ENCODE data around the gene NPM1.

Gene NPM1

DNA sequence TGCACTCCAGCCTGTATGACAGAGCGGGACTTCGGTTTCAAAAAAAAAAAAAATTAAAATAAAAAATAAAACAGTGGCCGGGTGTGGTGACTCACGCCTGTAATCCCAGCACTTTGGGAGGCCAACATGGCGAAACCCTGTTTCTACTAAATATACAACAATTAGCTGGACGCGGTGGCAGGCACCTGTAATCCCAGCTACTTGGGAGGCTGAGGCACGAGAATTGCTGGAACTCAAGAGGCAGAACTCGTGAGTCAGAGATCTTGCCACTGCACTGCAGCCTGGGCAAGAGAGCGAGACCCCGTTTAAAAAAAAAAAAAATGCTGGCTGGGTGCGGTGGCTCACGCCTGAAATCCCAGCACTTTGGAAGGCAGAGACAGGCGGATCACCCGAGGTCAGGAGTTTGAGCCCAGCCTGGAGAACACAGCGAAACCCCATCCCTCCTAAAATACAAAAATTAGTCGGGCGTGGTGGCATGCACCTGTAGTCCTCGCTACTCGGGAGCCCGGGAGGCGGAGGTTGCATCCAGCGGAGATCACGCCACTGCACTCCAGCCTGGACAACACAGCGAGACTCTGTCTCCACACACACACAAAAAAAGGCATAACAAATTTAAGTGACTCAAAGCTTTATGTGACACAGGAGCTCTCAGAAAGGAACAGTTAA, 1.5 kb upstream of the NPM1 start:
- no peak for DNase-seq (ENCODE audit: low read depth)
- TF ChIP-seq, protein P1, sequence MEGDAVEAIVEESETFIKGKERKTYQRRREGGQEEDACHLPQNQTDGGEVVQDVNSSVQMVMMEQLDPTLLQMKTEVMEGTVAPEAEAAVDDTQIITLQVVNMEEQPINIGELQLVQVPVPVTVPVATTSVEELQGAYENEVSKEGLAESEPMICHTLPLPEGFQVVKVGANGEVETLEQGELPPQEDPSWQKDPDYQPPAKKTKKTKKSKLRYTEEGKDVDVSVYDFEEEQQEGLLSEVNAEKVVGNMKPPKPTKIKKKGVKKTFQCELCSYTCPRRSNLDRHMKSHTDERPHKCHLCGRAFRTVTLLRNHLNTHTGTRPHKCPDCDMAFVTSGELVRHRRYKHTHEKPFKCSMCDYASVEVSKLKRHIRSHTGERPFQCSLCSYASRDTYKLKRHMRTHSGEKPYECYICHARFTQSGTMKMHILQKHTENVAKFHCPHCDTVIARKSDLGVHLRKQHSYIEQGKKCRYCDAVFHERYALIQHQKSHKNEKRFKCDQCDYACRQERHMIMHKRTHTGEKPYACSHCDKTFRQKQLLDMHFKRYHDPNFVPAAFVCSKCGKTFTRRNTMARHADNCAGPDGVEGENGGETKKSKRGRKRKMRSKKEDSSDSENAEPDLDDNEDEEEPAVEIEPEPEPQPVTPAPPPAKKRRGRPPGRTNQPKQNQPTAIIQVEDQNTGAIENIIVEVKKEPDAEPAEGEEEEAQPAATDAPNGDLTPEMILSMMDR (conservative IDR thresholded peaks at IDR 0.05; ENCODE audit: control insufficient read depth, insufficient read depth, low read depth, low read length) = no peak
- H3K4me3 ChIP-seq (ENCODE audit: control insufficient read depth, low read depth, low read length) = no peak overlapping the region

DNA sequence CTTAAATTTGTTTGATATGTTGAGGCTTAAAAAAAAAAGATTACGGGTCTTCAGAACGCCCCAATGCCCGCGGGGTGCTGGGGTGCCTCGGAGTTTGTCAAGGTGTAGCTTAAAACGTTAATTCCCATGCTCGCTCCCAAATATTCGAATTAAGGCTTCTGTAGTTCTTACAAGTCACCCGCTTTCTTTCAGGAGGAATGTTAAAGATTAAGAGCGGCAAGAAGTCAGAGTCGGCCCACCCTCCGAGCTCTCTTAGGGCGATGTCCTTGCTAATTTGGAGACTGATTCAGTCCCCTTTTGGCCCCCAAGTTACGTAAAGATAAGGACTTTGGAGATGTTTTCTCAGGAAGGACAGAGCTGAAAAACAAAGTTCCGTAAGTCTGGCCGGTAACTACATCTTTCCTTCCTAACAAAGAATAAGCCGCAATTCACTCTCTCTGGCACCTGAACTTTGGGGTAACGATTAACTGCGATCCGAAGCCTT, 746 bp upstream of the NPM1 start:
- no peak for DNase-seq (ENCODE audit: low read depth)
- TF ChIP-seq, protein P1 (conservative IDR thresholded peaks at IDR 0.05; ENCODE audit: control insufficient read depth, insufficient read depth, low read depth, low read length) = no peak
- H3K4me3 ChIP-seq (ENCODE audit: control insufficient read depth, low read depth, low read length) = peak overlapping the region; percentile 81

DNA sequence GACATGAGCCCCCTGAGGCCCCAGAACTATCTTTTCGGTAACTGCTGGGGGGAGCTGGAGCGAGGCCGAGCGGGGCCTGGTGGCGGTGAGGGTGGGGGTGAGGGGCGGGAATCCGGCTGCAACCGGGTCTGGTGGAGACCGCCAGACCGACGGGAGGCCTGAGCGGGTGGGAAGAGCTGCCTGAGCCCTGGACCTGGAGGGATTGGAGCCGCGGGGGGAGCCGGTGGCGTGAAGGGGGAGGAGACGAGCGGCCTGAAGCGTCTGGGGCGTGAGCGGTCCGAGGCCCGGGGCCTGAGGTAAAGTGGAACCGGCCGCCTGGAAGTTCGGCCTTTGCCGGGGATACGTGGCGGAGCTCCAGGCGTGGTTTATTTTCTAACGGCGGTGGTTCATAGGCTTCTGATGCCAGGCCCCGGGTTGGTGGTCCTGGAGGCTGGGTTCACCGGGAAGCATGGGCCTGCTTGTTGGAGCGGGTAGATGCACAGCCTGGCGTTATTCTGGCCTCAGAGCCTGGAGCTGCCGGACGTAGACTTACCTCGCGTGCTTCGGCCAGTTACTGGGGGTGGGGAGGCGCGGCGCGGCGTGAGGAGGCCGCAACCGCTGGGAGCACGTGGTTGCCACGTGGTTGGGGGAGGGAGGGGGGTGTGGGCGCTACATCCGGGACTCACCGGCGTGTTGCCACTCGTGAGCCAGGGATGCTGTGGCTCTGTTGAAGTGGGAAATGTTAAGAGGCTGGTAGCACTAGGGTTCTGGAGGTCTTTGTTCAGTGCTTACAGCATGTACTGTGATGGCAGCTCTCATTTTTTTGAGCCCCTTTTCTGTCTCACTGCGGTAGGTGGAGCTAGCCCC, 544 bp downstream of the NPM1 start:
- peak overlapping the region; percentile 81 for H3K4me3 ChIP-seq (ENCODE audit: control insufficient read depth, low read depth, low read length)
- TF ChIP-seq, protein P1 (conservative IDR thresholded peaks at IDR 0.05; ENCODE audit: control insufficient read depth, insufficient read depth, low read depth, low read length) = no peak
- peak; percentile 75 for DNase-seq (ENCODE audit: low read depth)

DNA sequence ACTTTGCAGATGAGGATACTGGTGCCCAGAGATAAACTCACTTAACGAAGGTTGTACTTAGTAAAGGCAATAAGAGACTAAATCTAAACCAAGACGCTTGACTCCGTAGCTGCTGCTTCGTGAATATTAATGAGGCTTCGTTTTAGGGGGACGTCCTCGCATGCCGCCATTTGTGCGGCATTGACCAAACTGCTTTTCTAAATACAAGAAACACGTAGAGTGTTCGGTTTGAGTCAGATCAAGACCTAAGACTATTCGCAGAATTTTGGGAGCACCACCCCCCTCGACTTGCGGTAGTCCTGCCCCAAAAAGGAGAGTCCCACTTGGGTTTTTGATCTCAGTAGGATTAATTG, 1.1 kb downstream of the NPM1 start:
- TF ChIP-seq, protein P1 (conservative IDR thresholded peaks at IDR 0.05; ENCODE audit: control insufficient read depth, insufficient read depth, low read depth, low read length) = no peak
- DNase-seq (ENCODE audit: low read depth) = no peak
- H3K4me3 ChIP-seq (ENCODE audit: control insufficient read depth, low read depth, low read length) = peak overlapping the region; percentile 81

DNA sequence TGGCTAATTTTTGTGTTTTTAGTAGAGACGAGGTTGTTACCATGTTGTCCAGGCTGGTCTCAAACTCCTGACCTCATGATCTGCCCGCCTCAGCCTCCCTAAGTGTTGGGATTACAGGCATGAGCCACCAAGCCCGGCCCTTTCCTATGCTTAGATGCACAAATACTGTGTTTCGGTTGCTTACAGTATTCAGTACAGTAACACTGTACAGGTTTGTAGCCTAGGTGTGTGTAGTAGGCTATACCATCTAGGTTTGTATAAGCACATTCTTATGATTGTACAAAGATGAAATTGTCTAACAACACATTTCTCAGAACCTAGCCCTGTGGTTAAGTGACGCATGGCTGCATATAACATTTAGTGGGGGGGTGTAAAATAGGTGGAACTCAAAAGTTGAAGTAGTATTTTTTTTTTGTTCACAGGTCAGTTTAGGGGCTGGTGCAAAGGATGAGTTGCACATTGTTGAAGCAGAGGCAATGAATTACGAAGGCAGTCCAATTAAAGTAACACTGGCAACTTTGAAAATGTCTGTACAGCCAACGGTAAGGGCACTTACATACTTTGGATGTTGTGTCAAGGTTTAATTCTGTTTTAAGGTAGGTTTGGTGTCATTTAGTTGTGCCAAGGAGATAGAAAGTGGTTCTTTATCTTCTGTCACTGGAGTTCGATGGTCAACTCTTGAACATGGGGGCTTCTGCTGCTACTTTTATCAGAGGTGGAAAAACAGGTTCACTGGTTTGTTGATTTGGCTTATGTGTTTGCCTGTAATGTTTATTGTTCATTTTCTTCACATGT, 3.4 kb downstream of the NPM1 start:
- peak overlapping the region; percentile 81 for H3K4me3 ChIP-seq (ENCODE audit: control insufficient read depth, low read depth, low read length)
- TF ChIP-seq, protein P1 (conservative IDR thresholded peaks at IDR 0.05; ENCODE audit: control insufficient read depth, insufficient read depth, low read depth, low read length) = no peak
- DNase-seq (ENCODE audit: low read depth) = peak; percentile 21

DNA sequence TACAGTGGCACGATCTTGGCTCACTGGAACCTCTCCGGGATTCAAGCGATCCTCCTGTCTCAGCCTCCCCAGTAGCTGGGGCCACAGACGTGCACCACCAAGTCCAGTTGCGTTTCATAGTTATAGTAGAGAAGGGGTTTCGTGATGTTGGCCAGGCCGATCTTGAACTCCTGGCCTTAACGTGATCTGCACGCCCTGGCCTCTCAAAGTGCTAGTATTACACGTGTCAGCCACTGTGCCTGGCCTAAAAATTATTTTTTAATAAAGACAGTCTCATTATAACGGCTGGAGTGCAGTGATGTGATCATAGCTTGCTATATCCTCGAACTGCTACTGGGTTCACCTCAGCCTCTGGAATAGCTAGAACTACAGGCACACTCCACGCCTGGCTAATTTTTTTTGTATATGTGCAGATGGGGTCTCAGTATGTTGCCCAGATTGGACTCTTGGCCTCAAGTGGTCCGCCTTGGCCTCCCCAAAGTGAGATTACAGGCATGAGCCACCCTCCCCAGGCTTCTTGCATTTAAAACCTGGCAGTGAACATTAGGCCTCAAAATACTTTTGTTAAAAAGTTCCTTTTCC, 4.4 kb downstream of the NPM1 start:
- no peak for DNase-seq (ENCODE audit: low read depth)
- no peak overlapping the region for H3K4me3 ChIP-seq (ENCODE audit: control insufficient read depth, low read depth, low read length)
- TF ChIP-seq, protein P1 (conservative IDR thresholded peaks at IDR 0.05; ENCODE audit: control insufficient read depth, insufficient read depth, low read depth, low read length) = no peak

All from fibroblast of mammary gland (primary cell).